ENCODE results near the gene STRIP2.

STRIP2 gene

DNA sequence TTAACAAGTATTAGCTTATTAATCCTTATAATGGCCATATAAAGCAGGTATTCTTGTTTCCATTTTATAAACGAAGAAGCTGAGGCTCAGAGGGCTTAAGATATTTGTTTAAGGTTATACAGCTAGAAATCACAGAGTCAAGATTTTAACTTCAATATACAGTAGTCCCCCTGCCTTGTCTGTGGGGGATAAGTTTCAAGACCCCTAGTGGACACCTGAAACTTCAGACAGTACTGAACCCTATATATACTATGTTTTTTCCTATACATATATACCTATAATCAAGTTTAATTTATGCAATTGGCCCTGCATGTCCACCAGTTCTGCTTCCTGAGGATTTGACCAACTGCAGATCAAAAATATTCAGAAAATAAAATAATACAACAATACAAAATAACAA lies 44.4 kb upstream of the STRIP2 start:
- H3K27ac ChIP-seq (ENCODE audit: low read length): no peak overlapping the region
- no peaks in the 10 kb centered on the region for H4K20me1 ChIP-seq (ENCODE audit: insufficient read depth, low read length)
- no peak for TF ChIP-seq EZH2 (IDR thresholded peaks at IDR 0.05; ENCODE audit: borderline replicate concordance, low read depth, low read length, severe bottlenecking)
- TF ChIP-seq, protein P1, sequence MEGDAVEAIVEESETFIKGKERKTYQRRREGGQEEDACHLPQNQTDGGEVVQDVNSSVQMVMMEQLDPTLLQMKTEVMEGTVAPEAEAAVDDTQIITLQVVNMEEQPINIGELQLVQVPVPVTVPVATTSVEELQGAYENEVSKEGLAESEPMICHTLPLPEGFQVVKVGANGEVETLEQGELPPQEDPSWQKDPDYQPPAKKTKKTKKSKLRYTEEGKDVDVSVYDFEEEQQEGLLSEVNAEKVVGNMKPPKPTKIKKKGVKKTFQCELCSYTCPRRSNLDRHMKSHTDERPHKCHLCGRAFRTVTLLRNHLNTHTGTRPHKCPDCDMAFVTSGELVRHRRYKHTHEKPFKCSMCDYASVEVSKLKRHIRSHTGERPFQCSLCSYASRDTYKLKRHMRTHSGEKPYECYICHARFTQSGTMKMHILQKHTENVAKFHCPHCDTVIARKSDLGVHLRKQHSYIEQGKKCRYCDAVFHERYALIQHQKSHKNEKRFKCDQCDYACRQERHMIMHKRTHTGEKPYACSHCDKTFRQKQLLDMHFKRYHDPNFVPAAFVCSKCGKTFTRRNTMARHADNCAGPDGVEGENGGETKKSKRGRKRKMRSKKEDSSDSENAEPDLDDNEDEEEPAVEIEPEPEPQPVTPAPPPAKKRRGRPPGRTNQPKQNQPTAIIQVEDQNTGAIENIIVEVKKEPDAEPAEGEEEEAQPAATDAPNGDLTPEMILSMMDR (IDR thresholded peaks at IDR 0.05; ENCODE audit: borderline replicate concordance, extremely low read depth, low read length, poor library complexity, severe bottlenecking): no peak
- H3K79me2 ChIP-seq (ENCODE audit: insufficient read depth, low read length): no peaks in the 10 kb centered on the region
- H3K36me3 ChIP-seq (ENCODE audit: insufficient read depth, low read length): no peaks in the 10 kb centered on the region
- no peak overlapping the region for H3K4me2 ChIP-seq (ENCODE audit: insufficient read depth, low read length)
- no peak overlapping the region for H3K9ac ChIP-seq (ENCODE audit: low read depth, low read length)
- no peak for DNase-seq
- no peak overlapping the region for H3K4me3 ChIP-seq (ENCODE audit: low read depth in 1 of 2, low read length in 2 of 2)
- H3K9me3 ChIP-seq (ENCODE audit: insufficient read depth, low read length, severe bottlenecking): no peaks in the 10 kb centered on the region
- no peaks in the 10 kb centered on the region for H3K27me3 ChIP-seq (ENCODE audit: insufficient read depth, low read length, poor library complexity)
- no peak overlapping the region for H2AFZ ChIP-seq (ENCODE audit: low read depth, low read length)
- H3K4me1 ChIP-seq (ENCODE audit: insufficient read depth, low read length): no peaks in the 10 kb centered on the region
- ATAC-seq (ENCODE audit: insufficient read depth, low read depth): no peak

DNA sequence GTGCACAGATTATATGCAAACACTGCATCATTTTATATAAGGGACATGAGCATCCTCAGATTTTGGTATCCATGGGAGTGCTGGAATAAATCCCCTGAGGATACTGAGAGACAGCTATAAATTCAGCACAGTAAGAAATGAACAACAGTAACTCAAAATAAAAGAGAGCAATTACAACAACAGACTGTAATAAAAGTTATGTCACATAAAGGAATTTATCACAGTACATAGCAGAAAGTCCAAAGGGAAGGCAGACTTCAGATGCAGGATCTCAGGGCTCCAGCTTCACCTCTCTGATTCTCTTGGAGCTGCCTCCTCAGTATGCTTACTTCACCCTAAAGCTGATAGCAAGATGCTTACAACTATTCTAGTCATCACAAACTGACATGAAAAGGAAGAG lies 43.9 kb upstream of the STRIP2 start:
- no peak for TF ChIP-seq EZH2 (IDR thresholded peaks at IDR 0.05; ENCODE audit: borderline replicate concordance, low read depth, low read length, severe bottlenecking)
- TF ChIP-seq, protein P1 (IDR thresholded peaks at IDR 0.05; ENCODE audit: borderline replicate concordance, extremely low read depth, low read length, poor library complexity, severe bottlenecking): no peak
- ATAC-seq (ENCODE audit: insufficient read depth, low read depth) (no peak), DNase-seq (no peak)
- H4K20me1 ChIP-seq (ENCODE audit: insufficient read depth, low read length): no peaks in the 10 kb centered on the region
- no peak overlapping the region for H3K9ac ChIP-seq (ENCODE audit: low read depth, low read length)
- no peaks in the 10 kb centered on the region for H3K79me2 ChIP-seq (ENCODE audit: insufficient read depth, low read length)
- H3K4me3 ChIP-seq (ENCODE audit: low read depth in 1 of 2, low read length in 2 of 2): no peak overlapping the region
- no peaks in the 10 kb centered on the region for H3K36me3 ChIP-seq (ENCODE audit: insufficient read depth, low read length)
- no peak overlapping the region for H2AFZ ChIP-seq (ENCODE audit: low read depth, low read length)
- H3K27me3 ChIP-seq (ENCODE audit: insufficient read depth, low read length, poor library complexity): no peaks in the 10 kb centered on the region
- no peaks in the 10 kb centered on the region for H3K4me1 ChIP-seq (ENCODE audit: insufficient read depth, low read length)
- H3K4me2 ChIP-seq (ENCODE audit: insufficient read depth, low read length): no peak overlapping the region
- no peaks in the 10 kb centered on the region for H3K9me3 ChIP-seq (ENCODE audit: insufficient read depth, low read length, severe bottlenecking)
- H3K27ac ChIP-seq (ENCODE audit: low read length): no peak overlapping the region

DNA sequence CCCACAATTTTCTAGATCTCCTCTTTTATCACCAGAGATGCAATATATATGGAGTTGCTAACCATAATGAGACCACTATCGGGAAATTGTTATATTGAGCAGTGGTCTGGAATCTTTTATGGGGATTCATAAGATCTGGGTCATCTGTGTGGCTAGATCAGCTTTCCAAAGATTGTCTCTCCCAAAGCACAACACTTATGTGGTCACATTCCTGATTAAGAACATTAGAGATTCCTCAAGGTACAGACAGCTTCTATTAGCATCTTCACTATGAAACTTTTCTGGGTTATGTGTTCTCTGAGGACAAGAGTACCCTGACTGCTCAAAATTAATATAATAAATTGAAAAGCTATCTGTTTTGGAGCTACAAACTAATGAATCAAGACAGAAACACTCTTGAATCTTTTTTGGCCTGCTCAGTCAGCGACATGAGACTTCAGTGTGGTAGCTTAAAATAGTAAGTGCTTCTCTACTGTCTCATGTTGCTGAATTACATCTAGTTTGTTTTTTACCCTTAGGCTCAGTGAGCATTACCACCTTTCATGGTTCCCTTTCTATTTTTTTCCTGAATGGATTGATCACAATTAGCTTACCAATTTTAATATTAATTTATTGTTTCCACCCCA lies 42.6 kb upstream of the STRIP2 start:
- TF ChIP-seq, protein P1 (IDR thresholded peaks at IDR 0.05; ENCODE audit: borderline replicate concordance, extremely low read depth, low read length, poor library complexity, severe bottlenecking): no peak
- TF ChIP-seq EZH2 (IDR thresholded peaks at IDR 0.05; ENCODE audit: borderline replicate concordance, low read depth, low read length, severe bottlenecking): no peak
- Histone ChIP-seq H3K79me2 (ENCODE audit: insufficient read depth, low read length) (no peaks in the 10 kb centered on the region), H3K9me3 (ENCODE audit: insufficient read depth, low read length, severe bottlenecking) (no peaks in the 10 kb centered on the region), H3K27me3 (ENCODE audit: insufficient read depth, low read length, poor library complexity) (no peaks in the 10 kb centered on the region), H3K27ac (ENCODE audit: low read length) (no peak overlapping the region), H3K4me3 (ENCODE audit: low read depth in 1 of 2, low read length in 2 of 2) (no peak overlapping the region), H2AFZ (ENCODE audit: low read depth, low read length) (no peak overlapping the region), H3K36me3 (ENCODE audit: insufficient read depth, low read length) (no peaks in the 10 kb centered on the region), H4K20me1 (ENCODE audit: insufficient read depth, low read length) (no peaks in the 10 kb centered on the region), H3K4me2 (ENCODE audit: insufficient read depth, low read length) (no peak overlapping the region), H3K9ac (ENCODE audit: low read depth, low read length) (no peak overlapping the region), H3K4me1 (ENCODE audit: insufficient read depth, low read length) (no peaks in the 10 kb centered on the region)
- ATAC-seq (ENCODE audit: insufficient read depth, low read depth): no peak
- DNase-seq: no peak
